Thoracic aorta endothelial cell (primary cell): ENCODE data around the gene CLTC. TPM values are rescaled to one million over a fixed set of nuclear protein-coding genes. Genes with fewer than 3 reads are reported as not detected.

ENCODE experiments used
- total RNA-seq: library from RNA; depleted of rRNA; stranded (reverse); fragments of >200 nt; gene quantifications from 2 replicates; pipeline ENCODE4 v1.2.3, GENCODE V29; 2012

Gene CLTC
- total RNA-seq: 629 and 660 TPM in 2 replicates

DNA sequence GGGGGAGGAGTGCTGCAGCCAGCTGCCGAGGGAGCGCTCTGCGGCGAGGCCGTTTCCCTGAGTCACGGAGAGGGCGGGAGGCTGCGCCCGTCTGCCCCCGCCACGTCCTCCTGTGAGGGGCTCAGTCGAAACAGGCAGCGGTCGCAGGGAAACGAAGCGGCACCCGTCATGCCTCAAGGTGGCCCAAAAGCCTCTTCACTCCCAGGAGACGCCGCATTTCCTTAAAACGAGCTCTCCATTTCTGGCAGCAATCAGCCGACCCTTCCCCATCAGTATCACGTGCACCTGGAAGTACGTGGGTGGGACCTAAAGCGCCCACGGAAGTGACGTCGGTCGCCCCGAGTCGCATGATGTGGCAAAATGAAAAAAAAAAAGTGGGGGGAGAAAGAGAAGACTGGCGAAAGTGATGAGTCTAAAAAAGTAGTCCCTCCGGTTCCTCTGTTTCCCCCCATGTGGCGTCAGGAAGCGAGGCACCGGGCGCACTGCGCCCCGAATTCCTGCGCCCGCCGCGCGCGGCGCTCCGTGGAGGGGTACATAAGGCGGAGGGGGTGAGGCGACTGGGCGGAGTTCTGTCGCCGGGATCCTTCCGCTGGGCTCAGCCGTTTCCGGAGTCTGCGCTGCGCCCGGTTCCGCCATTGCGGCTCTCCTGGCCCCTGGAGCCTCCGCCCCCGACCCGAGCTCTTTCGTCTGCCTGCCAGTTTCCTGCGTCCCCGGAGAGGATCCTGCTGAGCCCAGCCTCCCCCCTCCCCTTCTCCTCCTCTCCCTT, at the start of gene CLTC:
TSS of gene CLTC (plus strand) at position 598 of the 766 bp plus-strand sequence. CDS start 237 bp downstream, outside the sequence.

DNA sequence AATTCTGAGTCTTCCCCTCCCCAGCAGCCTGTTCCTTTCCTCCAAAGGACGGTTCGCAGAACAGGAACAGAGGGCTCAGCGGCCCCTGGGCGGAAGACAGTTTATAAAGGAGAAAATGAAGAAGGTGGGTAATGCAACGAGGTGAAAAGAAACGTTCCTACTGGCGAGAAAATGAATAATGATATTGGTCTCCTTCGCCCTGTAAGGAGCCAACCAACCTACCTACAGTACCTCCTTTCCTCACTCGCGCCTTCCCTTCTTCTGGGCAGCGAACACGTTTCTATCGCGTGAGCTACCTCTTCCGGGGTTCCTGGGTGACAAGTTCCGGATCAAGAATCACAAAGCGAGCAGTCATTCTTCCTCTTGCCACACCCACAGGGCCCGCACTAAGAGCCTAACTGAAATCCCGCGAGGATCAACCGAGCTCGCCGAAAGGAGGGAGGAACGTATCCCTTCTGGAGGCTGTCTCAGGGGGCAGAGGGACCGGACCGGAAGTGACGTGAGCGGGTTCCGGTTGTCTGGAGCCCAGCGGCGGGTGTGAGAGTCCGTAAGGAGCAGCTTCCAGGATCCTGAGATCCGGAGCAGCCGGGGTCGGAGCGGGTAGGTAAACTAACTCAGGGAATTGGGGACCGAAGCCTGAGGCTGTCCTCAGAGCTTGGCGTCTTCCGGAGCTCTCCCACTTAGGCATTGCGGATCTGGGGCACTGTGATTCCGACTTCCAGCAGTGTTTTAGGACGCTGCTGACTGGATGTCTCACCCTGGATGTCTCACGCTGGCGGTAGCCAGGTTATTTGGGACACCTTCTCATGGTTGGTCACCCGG, 87.7 kb downstream of the CLTC start, which contains the start of the genes PTRH2 and VMP1:
TSS of gene PTRH2 (minus strand) at position 282 of the 822 bp plus-strand sequence. CDS start 9,452 bp downstream, outside the sequence.
TSS of gene VMP1 (plus strand) at position 506 of the 822 bp plus-strand sequence. CDS start 23,793 bp downstream, outside the sequence.

Other genes with a start within 250 kb of the CLTC start
- 68.1 and 75.9 TPM in 2 replicates for gene DHX40, start 54.3 kb upstream of the CLTC start, total RNA-seq
- 36.6 and 40.4 TPM in 2 replicates for gene PTRH2, start 87.5 kb downstream of the CLTC start, total RNA-seq
- gene VMP1, start 87.8 kb downstream of the CLTC start, total RNA-seq: 281 and 288 TPM in 2 replicates